ENCODE results near the gene JMJD6. TPM values are rescaled to one million over a fixed set of nuclear protein-coding genes. Genes with fewer than 3 reads are reported as not detected.

Gene JMJD6
- total and polyA plus RNA-seq, 9 of the 15 experiments (the other 6 are each of a cell fraction or from before 2014, with no cell fraction given): 2.5 to 52.3 (median 36.3) TPM

GRCh38 chr17:76736349-76737081, 10.1 kb upstream of the JMJD6 start (continued):
- TF ChIP-seq, protein P1, sequence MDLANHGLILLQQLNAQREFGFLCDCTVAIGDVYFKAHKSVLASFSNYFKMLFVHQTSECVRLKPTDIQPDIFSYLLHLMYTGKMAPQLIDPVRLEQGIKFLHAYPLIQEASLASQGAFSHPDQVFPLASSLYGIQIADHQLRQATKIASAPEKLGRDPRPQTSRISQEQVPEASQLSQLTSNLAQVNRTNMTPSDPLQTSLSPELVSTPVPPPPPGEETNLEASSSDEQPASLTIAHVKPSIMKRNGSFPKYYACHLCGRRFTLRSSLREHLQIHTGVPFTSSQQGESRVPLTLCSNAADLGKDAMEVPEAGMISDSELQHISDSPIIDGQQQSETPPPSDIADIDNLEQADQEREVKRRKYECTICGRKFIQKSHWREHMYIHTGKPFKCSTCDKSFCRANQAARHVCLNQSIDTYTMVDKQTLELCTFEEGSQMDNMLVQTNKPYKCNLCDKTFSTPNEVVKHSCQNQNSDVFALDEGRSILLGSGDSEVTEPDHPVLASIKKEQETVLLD (IDR thresholded peaks at IDR 0.05): no peak
- no peak for TF ChIP-seq FOSL1 (tag; conservative IDR thresholded peaks at IDR 0.05)
- no peak for TF ChIP-seq TEAD2 (tag; IDR thresholded peaks at IDR 0.05)
- no peak for TF ChIP-seq CBFA2T2 (conservative IDR thresholded peaks at IDR 0.05)
- no peak for TF ChIP-seq HNRNPL (IDR thresholded peaks at IDR 0.05; ENCODE audit: low read depth, low read length)
- no peak for TF ChIP-seq GTF2E2 (tag; IDR thresholded peaks at IDR 0.05)
- TF ChIP-seq ARID2 (IDR thresholded peaks at IDR 0.05): no peak
- TF ChIP-seq TAF1 (IDR thresholded peaks at IDR 0.05; ENCODE audit: control insufficient read depth, extremely low read depth, insufficient read depth, low read length, severe bottlenecking): peak; percentile 75
- no peak for TF ChIP-seq ZNF398 (CRISPR knock-in tag; IDR thresholded peaks at IDR 0.05)
- no peak for TF ChIP-seq MYBL2 (IDR thresholded peaks at IDR 0.05; ENCODE audit: low read depth)
- TF ChIP-seq MYBL2 (CRISPR knock-in tag; IDR thresholded peaks at IDR 0.05; ENCODE audit: borderline replicate concordance): no peak
- no peak for TF ChIP-seq RFX1 (IDR thresholded peaks at IDR 0.05)
- TF ChIP-seq BCLAF1 (IDR thresholded peaks at IDR 0.05; ENCODE audit: borderline replicate concordance in 1 of 2, control insufficient read depth in 1 of 2, low read depth in 2 of 2, low read length in 1 of 2): no peak; a peak in 1 of 4 replicates
- no peak for TF ChIP-seq ZBTB1 (CRISPR knock-in tag; IDR thresholded peaks at IDR 0.05; ENCODE audit: borderline replicate concordance, low read depth)
- no peak for TF ChIP-seq DIDO1 (tag; IDR thresholded peaks at IDR 0.05; ENCODE audit: low read depth)
- no peak for TF ChIP-seq ZNF175 (CRISPR knock-in tag; IDR thresholded peaks at IDR 0.05; ENCODE audit: low read depth)
- no peak for TF ChIP-seq SMAD1 (IDR thresholded peaks at IDR 0.05; ENCODE audit: low read depth, low read length, partially characterized antibody)
- TF ChIP-seq BDP1 (IDR thresholded peaks at IDR 0.05; ENCODE audit: insufficient read depth, insufficient read length): no peak
- TF ChIP-seq TFAM (CRISPR knock-in tag; conservative IDR thresholded peaks at IDR 0.05): no peak
- no peak for TF ChIP-seq HNRNPLL (IDR thresholded peaks at IDR 0.05; ENCODE audit: low read depth, low read length, poor library complexity, severe bottlenecking)
- no peak for TF ChIP-seq HLTF (IDR thresholded peaks at IDR 0.05)
- TF ChIP-seq MEF2A (IDR thresholded peaks at IDR 0.05; ENCODE audit: control insufficient read depth, low read depth, low read length): no peak
- no peak for TF ChIP-seq DDX20 (tag; IDR thresholded peaks at IDR 0.05; ENCODE audit: low read depth)
